A549 (cell line): ENCODE results near the gene NCF2. TPM values are rescaled to one million over a fixed set of nuclear protein-coding genes. Genes with fewer than 3 reads are reported as not detected.

Source experiments
- ATAC-seq, 2 experiments: fragments of 200-7000 bp in 1 of 2; fragments of >200 bp in 1 of 2; cut with Nextera tagmentation in 1 of 2; cut with Tn5 transposase in 1 of 2; 3 replicates each; pipeline versions ENCODE4 v1.8.0 to v1.9.1; 2018 to 2020; ENCODE audit warnings: mild to moderate bottlenecking in 1 of 2, moderate library complexity in 1 of 2
- CTCF ChIA-PET: fragments of 300-600 bp; sonication (Branson Sonifier 250); formaldehyde crosslinking; extraction: SDS; loops from one replicate; lab custom pipeline; 2021; ENCODE audit warnings: antibody characterized with exemption, inconsistent platforms; lab: Yijun Ruan, JAX
- POLR2A ChIA-PET: fragments of 350-600 bp; formaldehyde crosslinking; extraction: SDS; loops from one replicate; lab custom pipeline; 2021; ENCODE audit warnings: antibody characterized with exemption, inconsistent platforms; lab: Yijun Ruan, JAX
- DNase-seq, 2 experiments: peaks; one replicate each; pipeline versions ENCODE4 v3.0.0 to v3.0.0-alpha.2; 2011 to 2016; ENCODE audit warnings: low read depth in 1 of 2, low spot score in 1 of 2
- FAIRE-seq: peaks from 2 replicates; lab custom pipeline; 2011; peaks lifted over from hg19 to GRCh38; lab: Jason Lieb, UNC
- H3K27ac ChIP-seq, 2 experiments: fragments of >200 bp; sonication (Bioruptor Twin); formaldehyde crosslinking; 3 replicates each; pipeline ENCODE4 v1.5.1; 2016 to 2017
- H3K4me1 ChIP-seq: fragments of >200 bp; sonication (Bioruptor Twin); formaldehyde crosslinking; 3 replicates; pipeline ENCODE4 v1.6.1; 2016
- H3K4me2 ChIP-seq: fragments of >200 bp; sonication (Bioruptor Twin); formaldehyde crosslinking; 3 replicates; pipeline ENCODE4 v1.6.1; 2016
- H3K4me3 ChIP-seq: fragments of >200 bp; sonication (Bioruptor Twin); formaldehyde crosslinking; 3 replicates; pipeline ENCODE4 v1.5.1; 2016
- H3K9me3 ChIP-seq: fragments of >200 bp; sonication (Bioruptor Twin); formaldehyde crosslinking; 3 replicates; pipeline ENCODE4 v1.6.1; 2016
- CEBPB ChIP-seq, 2 experiments: fragments of >200 bp in 1 of 2; sonication (Bioruptor Twin) in 1 of 2; formaldehyde crosslinking in 1 of 2; IDR thresholded peaks; 2 replicates each; pipeline ENCODE4 v1.6.1; 2012 to 2016
- EHMT2 ChIP-seq: fragments of 200-600 bp; sonication (generic); IDR thresholded peaks from 2 replicates; pipeline ENCODE4 v1.6.1; 2016; ENCODE audit warnings: antibody characterized with exemption, low read depth, mild to moderate bottlenecking, moderate library complexity
- WGBS: methylation state at CpG from one replicate; pipeline ENCODE4 v1.1.6; 2017; ENCODE audit errors: missing lambda C conversion rate; 5-methylcytosine and 5-hydroxymethylcytosine counted together
- polyA plus RNA-seq, 4 experiments: library from polyadenylated mRNA; depleted of rRNA in 3 of 4; stranded (reverse); fragments of >200 nt; fragmentation: RNase III in 1 of 4; extraction: RNeasy Plus Mini Kit Qiagen cat#74134 plus additional on column Dnase treatment in 1 of 4; gene quantifications; 2 replicates in 3 of 4; 3 replicates in 1 of 4; pipeline ENCODE4 v1.2.3, GENCODE V29; 2011 to 2017

The NCF2 gene
- polyA plus RNA-seq, 2 of the 4 experiments (the other 2 are of a cell fraction): 4.5 to 4.6 TPM

DNA sequence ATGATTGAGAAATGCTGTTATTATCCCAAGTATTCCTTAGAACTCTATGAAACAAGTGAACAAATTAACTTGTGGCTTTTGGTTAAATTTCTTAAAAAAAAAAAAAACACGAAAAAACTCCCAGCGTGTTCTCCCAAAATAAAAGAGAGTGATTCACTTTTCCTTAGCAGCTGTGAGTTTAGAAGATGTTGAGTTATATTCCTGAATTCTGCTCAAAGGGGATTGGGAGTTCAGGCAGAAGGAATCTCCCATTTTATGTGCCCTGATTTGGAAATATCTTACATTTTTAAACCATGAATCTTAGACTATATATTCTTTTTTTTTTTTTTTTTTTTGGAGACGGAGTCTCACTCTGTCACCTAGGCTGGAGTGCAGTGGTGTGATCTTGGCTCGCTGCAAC lies 83.7 kb downstream of the NCF2 start:
- CTCF ChIA-PET: interaction anchor here (0.7 to 1.9 kb wide), 5 partner anchors 10 to 517 kb away, joined by 3 to 5 read pairs (median 4); no protein-coding TSS in a partner anchor
- TF ChIP-seq CEBPB (IDR thresholded peaks at IDR 0.05): no peak
- no peak for TF ChIP-seq EHMT2
- TF ChIP-seq, all 56 proteins: peak for 0
- POLR2A ChIA-PET: no interaction called here
- FAIRE-seq (no peak), DNase-seq (no peak), ATAC-seq (no peak)
- Histone ChIP-seq H3K4me1 (peaks cover 14% of the 10 kb centered on the region), H3K27ac (no peak overlapping the region), H3K4me3 (no peak overlapping the region), H3K4me2 (no peak overlapping the region), H3K9me3 (no peaks in the 10 kb centered on the region)
- WGBS: 89% methylated on average over 4 of the region's 4 CpGs

Other genes with a start within 250 kb of the NCF2 start
- 0.16 and 0.48 TPM in 2 replicates for gene NMNAT2, start 172.1 kb downstream of the NCF2 start, polyA plus RNA-seq (2011; rRNA removed)
- gene NMNAT2, start 172.1 kb downstream of the NCF2 start, polyA plus RNA-seq (2017; fragmentation: RNase III; extraction: RNeasy Plus Mini Kit Qiagen cat#74134 plus additional on column Dnase treatment): 0.63 to 0.88 TPM (median 0.72 TPM) in 3 replicates
- gene SMG7, start 118.0 kb downstream of the NCF2 start, polyA plus RNA-seq (2011; rRNA removed): 51.3 and 55.5 TPM in 2 replicates
- gene SMG7, start 118.0 kb downstream of the NCF2 start, polyA plus RNA-seq (2017; fragmentation: RNase III; extraction: RNeasy Plus Mini Kit Qiagen cat#74134 plus additional on column Dnase treatment): 27.2 to 29.7 TPM (median 29.1 TPM) in 3 replicates
- gene ARPC5, start 45.3 kb upstream of the NCF2 start, polyA plus RNA-seq (2011; rRNA removed): 147 and 189 TPM in 2 replicates
- 180 to 207 TPM (median 198 TPM) in 3 replicates for gene ARPC5, start 45.3 kb upstream of the NCF2 start, polyA plus RNA-seq (2017; fragmentation: RNase III; extraction: RNeasy Plus Mini Kit Qiagen cat#74134 plus additional on column Dnase treatment)
- not detected in 2 replicates for gene APOBEC4, start 62.9 kb upstream of the NCF2 start, polyA plus RNA-seq (2011; rRNA removed)
- not detected in 3 replicates for gene APOBEC4, start 62.9 kb upstream of the NCF2 start, polyA plus RNA-seq (2017; fragmentation: RNase III; extraction: RNeasy Plus Mini Kit Qiagen cat#74134 plus additional on column Dnase treatment)
- gene RGL1, start 214.7 kb upstream of the NCF2 start, polyA plus RNA-seq (2011; rRNA removed): 3.8 and 4.5 TPM in 2 replicates
- 0.98 to 1.5 TPM (median 1.0 TPM) in 3 replicates for gene RGL1, start 214.7 kb upstream of the NCF2 start, polyA plus RNA-seq (2017; fragmentation: RNase III; extraction: RNeasy Plus Mini Kit Qiagen cat#74134 plus additional on column Dnase treatment)